ENCODE data around the gene CCDC85C. TPM values are rescaled to one million over a fixed set of nuclear protein-coding genes. Genes with fewer than 3 reads are reported as not detected.

The CCDC85C gene
- total RNA-seq, 1 experiment from 2014 or later, result 36.4 TPM

DNA sequence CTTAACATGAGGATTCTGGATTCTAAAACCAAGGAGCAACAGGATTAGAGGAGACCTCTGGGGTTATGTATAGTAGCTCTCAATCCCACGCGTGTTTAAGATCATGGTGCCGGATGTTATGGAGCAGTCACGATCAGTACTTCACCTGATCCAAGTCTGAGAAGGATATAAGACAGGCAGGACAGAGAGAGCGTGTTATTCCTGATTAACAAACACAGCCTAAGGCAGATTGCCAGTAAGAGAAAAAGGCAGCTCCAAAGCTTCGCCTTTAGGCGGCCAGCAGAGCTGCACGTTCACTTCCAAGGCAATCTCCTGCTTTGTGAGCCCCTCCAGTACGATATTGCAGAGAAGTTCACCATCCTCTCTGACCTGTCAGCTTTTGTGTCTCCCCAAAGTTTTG lies 128.8 kb downstream of the CCDC85C start:
- intact Hi-C loops (cut with micrococcal nuclease), result no loop called here

DNA sequence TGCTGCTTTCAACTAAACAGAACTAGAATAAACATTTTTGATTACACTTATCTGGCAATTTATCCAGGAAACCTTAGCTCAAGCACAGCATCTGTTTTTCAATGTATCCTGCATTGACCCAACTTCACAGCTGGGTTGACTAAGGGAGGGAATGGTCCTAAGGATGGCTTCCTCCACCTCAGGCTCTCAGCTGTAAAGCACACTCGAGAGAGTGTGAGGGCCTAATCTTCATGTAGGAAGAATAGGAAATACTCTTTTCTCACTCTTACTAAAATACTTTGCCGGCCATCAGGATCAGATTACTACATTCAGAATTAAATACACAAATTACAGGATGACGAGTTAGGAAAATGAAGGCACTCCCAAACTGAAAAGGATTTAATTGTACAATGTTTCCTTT lies 130.5 kb downstream of the CCDC85C start:
- Histone ChIP-seq H3K36me3 (ENCODE audit: low read depth, low read length) (no peaks in the 10 kb centered on the region), H3F3A (ENCODE audit: low read length, unreplicated experiment) (no peaks in the 10 kb centered on the region), H2AFZ (ENCODE audit: low read length) (no peak overlapping the region), H3K9ac (ENCODE audit: low read length) (no peak overlapping the region), H3K4me1 (ENCODE audit: insufficient read depth, low read length) (peaks cover 25% of the 10 kb centered on the region), H3K4me2 (ENCODE audit: low read length) (no peak overlapping the region), H4K20me1 (ENCODE audit: low read length) (peaks cover 53% of the 10 kb centered on the region; the same call in 1 of the 2 replicates), H3K27ac (ENCODE audit: low read length) (no peak overlapping the region), H3K9me2 (replicated peaks; ENCODE audit: low read length) (no peaks in the 10 kb centered on the region), H3K27me3 (ENCODE audit: low read length) (no peaks in the 10 kb centered on the region), H3K4me3 (ENCODE audit: low read length) (no peak overlapping the region), H3K79me2 (ENCODE audit: low read length) (peaks cover 99% of the 10 kb centered on the region), H3K9me3 (ENCODE audit: low read length) (no peaks in the 10 kb centered on the region)
- no peak for ATAC-seq
- POLR2A ChIA-PET (ENCODE audit: unreplicated experiment), result no interaction called here
- intact Hi-C loops (cut with micrococcal nuclease), result no loop called here
- CTCF ChIA-PET, result no interaction called here
- no peak for TF ChIP-seq EZH2phosphoT487 (IDR thresholded peaks at IDR 0.05; ENCODE audit: borderline replicate concordance, low read length)
- TF ChIP-seq, protein P1, sequence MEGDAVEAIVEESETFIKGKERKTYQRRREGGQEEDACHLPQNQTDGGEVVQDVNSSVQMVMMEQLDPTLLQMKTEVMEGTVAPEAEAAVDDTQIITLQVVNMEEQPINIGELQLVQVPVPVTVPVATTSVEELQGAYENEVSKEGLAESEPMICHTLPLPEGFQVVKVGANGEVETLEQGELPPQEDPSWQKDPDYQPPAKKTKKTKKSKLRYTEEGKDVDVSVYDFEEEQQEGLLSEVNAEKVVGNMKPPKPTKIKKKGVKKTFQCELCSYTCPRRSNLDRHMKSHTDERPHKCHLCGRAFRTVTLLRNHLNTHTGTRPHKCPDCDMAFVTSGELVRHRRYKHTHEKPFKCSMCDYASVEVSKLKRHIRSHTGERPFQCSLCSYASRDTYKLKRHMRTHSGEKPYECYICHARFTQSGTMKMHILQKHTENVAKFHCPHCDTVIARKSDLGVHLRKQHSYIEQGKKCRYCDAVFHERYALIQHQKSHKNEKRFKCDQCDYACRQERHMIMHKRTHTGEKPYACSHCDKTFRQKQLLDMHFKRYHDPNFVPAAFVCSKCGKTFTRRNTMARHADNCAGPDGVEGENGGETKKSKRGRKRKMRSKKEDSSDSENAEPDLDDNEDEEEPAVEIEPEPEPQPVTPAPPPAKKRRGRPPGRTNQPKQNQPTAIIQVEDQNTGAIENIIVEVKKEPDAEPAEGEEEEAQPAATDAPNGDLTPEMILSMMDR (conservative IDR thresholded peaks at IDR 0.05; ENCODE audit: low read depth, low read length), result no peak
- no peak for TF ChIP-seq EZH2 (IDR thresholded peaks at IDR 0.05; ENCODE audit: low read length, unreplicated experiment)
- BruUV-seq (replicated peaks), result no TSS peak
- no peak for DNase-seq

More for the DNA sequence above, 128.8 kb downstream of the CCDC85C start:
- no peak overlapping the region for H3K4me2 ChIP-seq (ENCODE audit: low read length)
- H3K27me3 ChIP-seq (ENCODE audit: low read length), result no peaks in the 10 kb centered on the region
- TF ChIP-seq EZH2 (IDR thresholded peaks at IDR 0.05; ENCODE audit: low read length, unreplicated experiment), result no peak
- TF ChIP-seq EZH2phosphoT487 (IDR thresholded peaks at IDR 0.05; ENCODE audit: borderline replicate concordance, low read length), result no peak
- TF ChIP-seq, protein P1 (conservative IDR thresholded peaks at IDR 0.05; ENCODE audit: low read depth, low read length), result no peak
- ChIA-PET POLR2A (ENCODE audit: unreplicated experiment) (no interaction called here), CTCF (no interaction called here)
- no peak overlapping the region for H2AFZ ChIP-seq (ENCODE audit: low read length)
- no peak overlapping the region for H3K27ac ChIP-seq (ENCODE audit: low read length)
- no peak overlapping the region for H3K9ac ChIP-seq (ENCODE audit: low read length)
- ATAC-seq, result no peak
- H3K4me1 ChIP-seq (ENCODE audit: insufficient read depth, low read length), result peaks cover 18% of the 10 kb centered on the region
- no peak overlapping the region for H3K4me3 ChIP-seq (ENCODE audit: low read length)
- H4K20me1 ChIP-seq (ENCODE audit: low read length), result peaks cover 46% of the 10 kb centered on the region; the same call in 1 of the 2 replicates
- no peaks in the 10 kb centered on the region for H3K36me3 ChIP-seq (ENCODE audit: low read depth, low read length)
- H3K9me3 ChIP-seq (ENCODE audit: low read length), result no peaks in the 10 kb centered on the region
- H3K9me2 ChIP-seq (replicated peaks; ENCODE audit: low read length), result no peaks in the 10 kb centered on the region
- BruUV-seq (replicated peaks), result no TSS peak
- H3F3A ChIP-seq (ENCODE audit: low read length, unreplicated experiment), result no peaks in the 10 kb centered on the region
- DNase-seq, result no peak
- H3K79me2 ChIP-seq (ENCODE audit: low read length), result peaks cover 99% of the 10 kb centered on the region

DNA sequence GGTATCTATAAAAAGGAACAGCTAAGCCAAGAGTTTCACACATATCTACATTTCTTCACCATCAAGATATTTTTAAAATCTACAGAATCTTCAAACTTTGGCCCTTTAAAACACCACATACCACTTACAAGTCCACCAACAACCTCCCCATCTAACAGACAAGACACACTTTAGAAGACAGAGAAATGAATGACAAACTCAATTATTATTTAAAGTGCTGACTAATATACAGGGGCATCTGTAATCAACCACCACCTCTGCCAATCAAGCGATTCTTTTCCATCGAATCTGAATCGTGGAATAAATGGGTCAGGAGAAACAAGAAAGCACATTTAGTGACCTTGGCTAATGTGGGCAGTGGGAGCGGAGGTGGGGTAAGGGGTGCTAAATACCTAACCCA lies 131.1 kb downstream of the CCDC85C start:
- Histone ChIP-seq H3K27me3 (ENCODE audit: low read length) (no peaks in the 10 kb centered on the region), H3K4me3 (ENCODE audit: low read length) (no peak overlapping the region), H3K36me3 (ENCODE audit: low read depth, low read length) (no peaks in the 10 kb centered on the region), H3K9ac (ENCODE audit: low read length) (no peak overlapping the region), H3K9me2 (replicated peaks; ENCODE audit: low read length) (no peaks in the 10 kb centered on the region), H3K4me1 (ENCODE audit: insufficient read depth, low read length) (peaks cover 20% of the 10 kb centered on the region), H3K9me3 (ENCODE audit: low read length) (no peaks in the 10 kb centered on the region), H3F3A (ENCODE audit: low read length, unreplicated experiment) (no peaks in the 10 kb centered on the region), H3K4me2 (ENCODE audit: low read length) (no peak overlapping the region), H3K27ac (ENCODE audit: low read length) (no peak overlapping the region), H3K79me2 (ENCODE audit: low read length) (peaks cover 99% of the 10 kb centered on the region), H4K20me1 (ENCODE audit: low read length) (peaks cover 51% of the 10 kb centered on the region; the same call in 1 of the 2 replicates), H2AFZ (ENCODE audit: low read length) (no peak overlapping the region)
- POLR2A ChIA-PET (ENCODE audit: unreplicated experiment), result no interaction called here
- ATAC-seq (no peak), DNase-seq (no peak)
- TF ChIP-seq EZH2 (IDR thresholded peaks at IDR 0.05; ENCODE audit: low read length, unreplicated experiment) (no peak), EZH2phosphoT487 (IDR thresholded peaks at IDR 0.05; ENCODE audit: borderline replicate concordance, low read length) (no peak)
- TF ChIP-seq, protein P1 (conservative IDR thresholded peaks at IDR 0.05; ENCODE audit: low read depth, low read length), result no peak
- BruUV-seq (replicated peaks), result no TSS peak
- CTCF ChIA-PET, result no interaction called here
- intact Hi-C loops (cut with micrococcal nuclease), result no loop called here

All from PC-3 (cell line).